Right cardiac atrium (tissue), 5 donors: Measurements from ENCODE around the gene INHBA. TPM values are rescaled to one million over a fixed set of nuclear protein-coding genes. Genes with fewer than 3 reads are reported as not detected.

ENCODE experiments used
- ATAC-seq, 2 donors: fragments of 200-7000 bp; cut with Tn5 transposase; one replicate each; pipeline versions ENCODE4 v1.8.0 to v1.9.1; 2020; ENCODE audit warnings: moderate library complexity in 2 of 2, mild to moderate bottlenecking in 1 of 2
- DNase-seq, 3 donors: peaks; one replicate each; pipeline ENCODE4 v3.0.0-alpha.2; 2020
- H3K27ac ChIP-seq: one replicate; pipeline ENCODE4 v1.5.1; 2013; ENCODE audit warnings: mild to moderate bottlenecking, low read length, control low read depth, moderate library complexity
- H3K27me3 ChIP-seq: one replicate; pipeline ENCODE4 v1.6.1; 2013; ENCODE audit not compliant: control insufficient read depth, insufficient read depth
- H3K4me1 ChIP-seq: one replicate; pipeline ENCODE4 v1.6.1; 2013; ENCODE audit warnings: low read length; ENCODE audit not compliant: control insufficient read depth, insufficient read depth
- H3K4me3 ChIP-seq: one replicate; pipeline ENCODE4 v1.5.1; 2013; ENCODE audit warnings: low read length, control low read depth
- H3K9me3 ChIP-seq: one replicate; pipeline ENCODE4 v1.6.1; 2013; ENCODE audit warnings: low read length; ENCODE audit not compliant: control insufficient read depth
- WGBS: extraction: QIAGEN DNeasy Blood & Tissue Kit; methylation state at CpG from one replicate; pipeline ENCODE4 v1.1.7; 2013; 5-methylcytosine and 5-hydroxymethylcytosine counted together
- intact Hi-C, 4 donors: fragments of 100-400 bp; cut with DNase I; formaldehyde crosslinking; loops; one replicate each; pipeline versions ENCODE4 v1.11.0 to v1.14.0; 2022 to 2023
- polyA plus RNA-seq: library from polyadenylated mRNA; stranded (reverse); fragments of 200-250 nt; gene quantifications from one replicate; pipeline ENCODE4 v1.2.3, GENCODE V29; 2013
- total RNA-seq, 4 donors: library from RNA; stranded (reverse); fragmentation: NEBNext Ultra II Directional; extraction: Animal tissue kit (Norgen Biotek cat#: 25700); gene quantifications; one replicate each; pipeline ENCODE4 v1.2.1, GENCODE V29; 2021
- donor health status: healthy with polysubstance abuse.
- donor health status: DM: no; HTN: yes; CAD: no.
- donor health status: DM: no; HTN: no; CAD: no.
- donor health status: DM: no; HTN: yes; CAD: no; lungs with severe emphysema.
- donor health status: DM: yes; HTN: yes; CAD: no.

INHBA gene
- total and polyA plus RNA-seq, 5 donors, result 3.3 to 66.4 (median 38.9) TPM

GRCh38 chr7:41688012-41688625, 14.8 kb downstream of the INHBA start:
- Histone ChIP-seq H3K27ac (no peak overlapping the region), H3K4me3 (no peak overlapping the region), H3K9me3 (no peaks in the 10 kb centered on the region), H3K4me1 (no peaks in the 10 kb centered on the region), H3K27me3 (no peaks in the 10 kb centered on the region)
- ATAC-seq, result no peak
- no peak for DNase-seq
- intact Hi-C loops, result no loop called here
- 87% methylated on average over 2 of the region's 2 CpGs for WGBS

DNA sequence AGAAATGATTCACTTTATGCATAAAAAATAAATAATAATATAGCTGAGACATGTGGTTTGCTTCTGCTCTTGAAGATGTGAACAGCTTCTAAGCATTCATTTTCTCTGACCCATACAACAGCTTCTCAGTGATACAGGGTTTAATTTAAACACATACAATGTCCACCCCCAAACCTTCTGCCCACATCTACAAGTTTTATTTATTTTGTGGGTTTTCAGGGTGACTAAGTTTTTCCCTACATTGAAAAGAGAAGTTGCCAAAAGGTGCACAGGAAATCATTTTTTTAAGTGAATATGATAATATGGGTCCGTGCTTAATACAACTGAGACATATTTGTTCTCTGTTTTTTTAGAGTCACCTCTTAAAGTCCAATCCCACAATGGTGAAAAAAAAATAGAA, 17.2 kb downstream of the INHBA start:
- H3K27ac ChIP-seq, result no peak overlapping the region
- DNase-seq (no peak), ATAC-seq (no peak)
- H3K4me1 ChIP-seq, result no peaks in the 10 kb centered on the region
- intact Hi-C loops, result no loop called here
- no peaks in the 10 kb centered on the region for H3K9me3 ChIP-seq
- 53% methylated on average over 1 of the region's 1 CpG for WGBS
- H3K27me3 ChIP-seq, result no peaks in the 10 kb centered on the region
- no peak overlapping the region for H3K4me3 ChIP-seq

- intact Hi-C loops, result no loop called here
- H3K27me3 ChIP-seq, result no peaks in the 10 kb centered on the region
- no peak overlapping the region for H3K4me3 ChIP-seq
- no peak for DNase-seq
- no peaks in the 10 kb centered on the region for H3K9me3 ChIP-seq
- H3K4me1 ChIP-seq, result no peaks in the 10 kb centered on the region
- peak in 1 of 2 donors; percentile 29 for ATAC-seq
- H3K27ac ChIP-seq, result no peak overlapping the region
These were observed 20.5 kb downstream of the INHBA start for GRCh38 chr7:41682422-41682821.

GRCh38 chr7:41679566-41679965, 23.3 kb downstream of the INHBA start:
- no peaks in the 10 kb centered on the region for H3K4me1 ChIP-seq
- no peak for DNase-seq
- H3K9me3 ChIP-seq, result no peaks in the 10 kb centered on the region
- H3K4me3 ChIP-seq, result no peak overlapping the region
- ATAC-seq, result no peak
- 85% methylated on average over 2 of the region's 2 CpGs for WGBS
- no peak overlapping the region for H3K27ac ChIP-seq
- intact Hi-C loops, result no loop called here
- no peaks in the 10 kb centered on the region for H3K27me3 ChIP-seq

- Histone ChIP-seq H3K4me1 (no peaks in the 10 kb centered on the region), H3K4me3 (no peak overlapping the region), H3K9me3 (no peaks in the 10 kb centered on the region), H3K27ac (no peak overlapping the region), H3K27me3 (no peaks in the 10 kb centered on the region)
- ATAC-seq (no peak), DNase-seq (no peak)
- intact Hi-C loops, result no loop called here
- WGBS, result 68% methylated on average over 4 of the region's 4 CpGs
These were observed 28.3 kb downstream of the INHBA start for GRCh38 chr7:41674505-41675023.

DNA sequence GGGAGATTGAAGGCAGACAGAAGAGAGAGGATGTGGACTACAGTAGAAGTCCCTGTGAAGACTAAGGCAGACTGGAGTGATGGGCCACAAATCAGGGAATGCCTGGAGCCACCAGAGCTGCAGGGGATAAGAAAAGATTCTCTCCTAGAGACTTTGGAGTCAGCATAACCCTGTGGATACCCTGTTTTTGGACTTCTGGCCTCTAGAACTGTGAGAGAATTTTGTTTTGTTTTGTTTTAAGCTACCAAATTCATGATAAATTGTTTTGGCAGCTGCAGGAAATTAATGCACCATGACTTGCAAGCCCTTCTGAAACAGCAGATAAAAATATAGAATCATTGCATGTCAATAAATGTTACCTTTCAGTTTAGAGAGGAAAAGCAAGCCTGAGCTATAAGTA, 41.3 kb downstream of the INHBA start:
- no peaks in the 10 kb centered on the region for H3K9me3 ChIP-seq
- H3K27me3 ChIP-seq, result no peaks in the 10 kb centered on the region
- DNase-seq (no peak), ATAC-seq (no peak)
- H3K4me3 ChIP-seq, result no peak overlapping the region
- peaks cover under 1% of the 10 kb centered on the region for H3K4me1 ChIP-seq
- no peak overlapping the region for H3K27ac ChIP-seq
- intact Hi-C loops, result no loop called here

DNA sequence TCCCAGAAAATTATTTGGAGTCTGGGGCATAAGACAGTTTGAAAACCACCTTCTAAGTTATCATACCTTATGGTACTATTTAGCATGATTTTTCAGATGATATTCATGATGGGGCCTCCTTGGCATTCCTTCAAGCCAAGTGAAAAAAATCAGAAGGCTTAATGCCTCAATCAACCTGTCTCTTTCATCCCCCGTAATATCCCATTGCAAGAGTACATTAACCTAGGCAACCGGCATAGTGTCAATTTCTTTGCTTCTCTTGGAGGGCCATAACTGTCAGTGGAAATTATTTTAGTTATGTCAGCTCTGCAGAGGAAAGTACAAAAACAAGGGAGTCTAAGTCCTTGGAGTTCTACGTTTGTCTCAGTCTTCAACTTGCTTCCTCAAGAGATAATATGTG, 43.4 kb downstream of the INHBA start:
- intact Hi-C loops, result no loop called here
- 91% methylated on average over 3 of the region's 3 CpGs for WGBS

DNA sequence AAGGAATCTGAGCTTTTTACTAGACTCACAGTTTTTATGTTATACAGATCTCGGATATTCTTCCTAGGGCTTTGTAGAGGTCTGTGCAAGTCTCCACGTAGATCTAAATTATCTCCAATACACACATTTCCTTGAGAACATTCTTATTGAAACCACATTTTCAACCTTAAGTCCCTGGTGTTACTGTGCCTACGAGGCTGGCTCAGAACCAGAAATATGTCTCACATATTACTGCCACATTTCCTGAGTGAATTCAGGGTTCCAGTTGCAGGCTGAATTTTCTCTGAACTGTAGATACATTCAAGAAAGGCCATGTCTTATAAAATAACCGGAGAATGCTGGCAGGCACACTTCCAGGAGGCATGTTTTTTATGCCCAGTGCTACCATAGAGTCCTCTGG, 46.5 kb downstream of the INHBA start:
- no peaks in the 10 kb centered on the region for H3K27me3 ChIP-seq
- no peak overlapping the region for H3K27ac ChIP-seq
- 17% methylated on average over 4 of the region's 4 CpGs for WGBS

More for the DNA sequence above, 43.4 kb downstream of the INHBA start:
- no peaks in the 10 kb centered on the region for H3K9me3 ChIP-seq
- ATAC-seq, result no peak
- H3K4me3 ChIP-seq, result no peak overlapping the region
- no peaks in the 10 kb centered on the region for H3K27me3 ChIP-seq
- peaks cover 1% of the 10 kb centered on the region for H3K4me1 ChIP-seq
- H3K27ac ChIP-seq, result no peak overlapping the region
- no peak for DNase-seq

GRCh38 chr7:41655426-41655825, 47.5 kb downstream of the INHBA start:
- 17% methylated on average over 2 of the region's 2 CpGs for WGBS
- no peak for ATAC-seq
- H3K27me3 ChIP-seq, result no peaks in the 10 kb centered on the region
- H3K4me3 ChIP-seq, result no peak overlapping the region
- no peaks in the 10 kb centered on the region for H3K9me3 ChIP-seq
- H3K4me1 ChIP-seq, result peaks cover 1% of the 10 kb centered on the region
- DNase-seq, result no peak
- intact Hi-C loops, result no loop called here
- H3K27ac ChIP-seq, result no peak overlapping the region

More for the DNA sequence above, 46.5 kb downstream of the INHBA start:
- Histone ChIP-seq H3K9me3 (no peaks in the 10 kb centered on the region), H3K4me3 (no peak overlapping the region), H3K4me1 (peaks cover 1% of the 10 kb centered on the region)
- ATAC-seq, result no peak
- intact Hi-C loops, result no loop called here
- no peak for DNase-seq

DNA sequence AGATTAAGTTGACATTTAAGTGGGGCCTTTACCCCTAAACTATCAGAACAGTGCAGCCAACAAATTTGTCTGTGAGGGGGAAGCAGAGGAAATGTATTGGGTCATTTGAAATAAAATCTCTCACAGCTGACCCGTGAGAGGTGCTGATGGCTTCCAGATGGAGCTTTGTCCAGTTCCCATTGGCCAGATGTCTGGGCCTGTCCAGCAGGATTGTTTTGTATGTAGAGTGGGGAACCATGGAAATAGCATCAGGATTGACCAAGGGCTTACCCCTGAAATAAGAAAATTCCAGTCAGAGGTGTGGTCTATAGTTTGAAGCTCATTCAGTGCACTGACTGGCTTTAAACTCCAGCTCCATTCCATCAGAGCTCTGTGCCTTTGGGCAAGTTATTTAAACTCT, 50.6 kb downstream of the INHBA start:
- Histone ChIP-seq H3K27ac (no peak overlapping the region), H3K27me3 (no peaks in the 10 kb centered on the region), H3K4me1 (peaks cover 1% of the 10 kb centered on the region), H3K9me3 (no peaks in the 10 kb centered on the region), H3K4me3 (no peak overlapping the region)
- DNase-seq (no peak), ATAC-seq (peak in 1 of 2 donors; percentile 26)
- 48% methylated on average over 1 of the region's 1 CpG for WGBS
- intact Hi-C loops, result no loop called here

GRCh38 chr7:41648501-41648900, 54.4 kb downstream of the INHBA start:
- DNase-seq (no peak), ATAC-seq (no peak)
- WGBS, result 53% methylated on average over 1 of the region's 1 CpG
- no peaks in the 10 kb centered on the region for H3K9me3 ChIP-seq
- intact Hi-C loops, result no loop called here
- no peak overlapping the region for H3K27ac ChIP-seq
- H3K4me3 ChIP-seq, result no peak overlapping the region
- no peaks in the 10 kb centered on the region for H3K4me1 ChIP-seq
- no peaks in the 10 kb centered on the region for H3K27me3 ChIP-seq

- H3K4me3 ChIP-seq, result no peak overlapping the region
- ATAC-seq (no peak), DNase-seq (no peak)
- 58% methylated on average over 1 of the region's 1 CpG for WGBS
- H3K9me3 ChIP-seq, result no peaks in the 10 kb centered on the region
- H3K4me1 ChIP-seq, result no peaks in the 10 kb centered on the region
- no peak overlapping the region for H3K27ac ChIP-seq
- no peaks in the 10 kb centered on the region for H3K27me3 ChIP-seq
- intact Hi-C loops, result no loop called here
These were observed 59.3 kb downstream of the INHBA start for GRCh38 chr7:41643616-41644015.
